Transverse colon (tissue), 4 donors: ENCODE data around the gene CDC5L. TPM values are rescaled to one million over a fixed set of nuclear protein-coding genes. Genes with fewer than 3 reads are reported as not detected.
A peak's percentile ranks its signal among the peaks of the same experiment; 100 is the strongest.
"Not testable (repeated sequence)": the region's sequence is repeated elsewhere in the genome, so short reads cannot be mapped to it uniquely, and the experiment has no call there.

ENCODE experiments used
- DNase-seq: peaks from one replicate; pipeline ENCODE4 v3.0.0-alpha.2; 2019
- H3K27ac ChIP-seq, 4 donors: fragments of 200-600 bp; sonication (generic); 2 replicates each; pipeline ENCODE4 v1.5.1; 2016 to 2018; ENCODE audit warnings: inconsistent platforms in 4 of 4
- H3K27me3 ChIP-seq: fragments of 200-600 bp; sonication (generic); 2 replicates; pipeline ENCODE4 v1.5.1; 2017; ENCODE audit warnings: inconsistent platforms
- H3K36me3 ChIP-seq, 4 donors: fragments of 200-600 bp; sonication (generic); 2 replicates each; pipeline ENCODE4 v1.5.1; 2017 to 2019; ENCODE audit warnings: inconsistent platforms in 4 of 4
- H3K4me1 ChIP-seq, 4 donors: fragments of 200-600 bp; sonication (generic); 2 replicates each; pipeline ENCODE4 v1.5.1; 2017 to 2020; ENCODE audit warnings: inconsistent platforms in 4 of 4
- H3K4me3 ChIP-seq, 4 donors: fragments of 200-600 bp; sonication (generic); 1 replicate in 1 of 4; 2 replicates in 3 of 4; pipeline versions ENCODE4 v1.5.1 to v1.6.1; 2017 to 2019; ENCODE audit warnings: inconsistent platforms in 4 of 4
- H3K9me3 ChIP-seq, 2 donors: fragments of 200-600 bp; sonication (generic); 2 replicates each; pipeline ENCODE4 v1.5.1; 2017 to 2019; ENCODE audit warnings: inconsistent platforms in 2 of 2
- CTCF ChIP-seq, 5 experiments: fragments of 200-600 bp in 3 of 5; fragments of 450-650 bp in 2 of 5; sonication (generic) in 3 of 5; IDR thresholded peaks; 1 replicate in 2 of 5; 2 replicates in 3 of 5; pipeline ENCODE4 v1.5.1; 2016 to 2017; ENCODE audit warnings: antibody characterized with exemption in 5 of 5, inconsistent platforms in 3 of 5, mild to moderate bottlenecking in 2 of 5, moderate library complexity in 1 of 5
- EP300 ChIP-seq: sonication (generic); formaldehyde crosslinking; IDR thresholded peaks from one replicate; pipeline ENCODE4 v1.6.1; 2017; ENCODE audit warnings: antibody characterized with exemption, low read depth
- POLR2A ChIP-seq: fragments of 450-650 bp; IDR thresholded peaks from one replicate; pipeline ENCODE4 v1.6.1; 2016; ENCODE audit warnings: antibody characterized with exemption, mild to moderate bottlenecking, moderate library complexity
- POLR2AphosphoS5 ChIP-seq, 3 donors: sonication (generic); formaldehyde crosslinking; IDR thresholded peaks; one replicate each; pipeline ENCODE4 v1.6.1; 2016; ENCODE audit warnings: antibody characterized with exemption in 3 of 3
- WGBS, 2 donors: methylation state at CpG; one replicate each; pipeline ENCODE4 v1.1.5; 2018; ENCODE audit warnings: low coverage in 1 of 2; 5-methylcytosine and 5-hydroxymethylcytosine counted together
- in situ Hi-C, 4 donors: fragments of 200-750 bp; cut with MboI; loops; one replicate each; pipeline versions ENCODE4 v1.15.0 to v1.15.1; 2017; ENCODE audit warnings: low sequenced_read_pairs in 3 of 4, low pct_ligation_motif_present in 1 of 4, low pct_unique_long_range_greater_than_20kb in 1 of 4
- intact Hi-C: fragments of 100-400 bp; cut with DNase I; formaldehyde crosslinking; loops from one replicate; pipeline ENCODE4 v1.15.1; 2023; ENCODE audit warnings: low total_unique reads
- total RNA-seq, 4 donors: library from RNA; depleted of rRNA; stranded (reverse); fragments of >200 nt; gene quantifications; one replicate each; pipeline ENCODE4 v1.1.0, GENCODE V29; 2016

The CDC5L gene
- total RNA-seq, 4 donors from 2014 or later: 8.2 to 49.6 (median 15.2) TPM

- in situ Hi-C loops (loop anchor here in 2 of 4 donors (25.0 kb wide), 1 partner anchor 180 kb away; the partner anchor contains the start of gene CAPN11 (in 2 of the 2)), intact Hi-C loops (no loop called here)
- Histone ChIP-seq H3K27ac (no peak within 1 kb of the TSS), H3K4me1 (peaks cover 0 to 6% (median 0%) of the 10 kb centered on the region in 4 donors), H3K27me3 (peaks cover 55% of the 10 kb centered on the region), H3K36me3 (no peaks in the 10 kb centered on the region), H3K9me3 (no peaks in the 10 kb centered on the region), H3K4me3 (peak within 1 kb of the TSS in 1 of 4 donors; percentile 39)
- DNase-seq: no peak
- WGBS, 2 donors: 8 to 12% methylated on average over 4 to 29 of the region's 31 CpGs
- TF ChIP-seq EP300: no peak
- TF ChIP-seq CTCF (IDR thresholded peaks at IDR 0.05): no peak
- no peak for TF ChIP-seq POLR2A
- no peak for TF ChIP-seq POLR2AphosphoS5 (IDR thresholded peaks at IDR 0.05)
Observed at GRCh38 chr6:44342489-44342888, 45.0 kb upstream of the CDC5L start, which contains the start of gene SPATS1. Gene SPATS1 (plus strand): TSS chr6:44342650. CDS start chr6:44343096, 446 bp downstream.

- WGBS, 2 donors: 58 to 76% methylated on average over 4 of the region's 4 CpGs
- H3K4me3 ChIP-seq, H3K36me3 ChIP-seq, DNase-seq, H3K9me3 ChIP-seq, intact Hi-C loops, H3K4me1 ChIP-seq, H3K27ac ChIP-seq: not testable (repeated sequence)
- in situ Hi-C loops: loop anchor here in 2 of 4 donors (25.0 kb wide), 1 partner anchor 185 kb away; the partner anchor contains the start of gene CAPN11 (in 2 of the 2)
- H3K27me3 ChIP-seq: peaks cover 41% of the 10 kb centered on the region
Observed at GRCh38 chr6:44346818-44347217, 40.7 kb upstream of the CDC5L start.

GRCh38 chr6:44349904-44350649, 37.4 kb upstream of the CDC5L start:
- 73 to 86% methylated on average over 3 to 6 of the region's 6 CpGs for WGBS, 2 donors

GRCh38 chr6:44350650-44350994, 36.9 kb upstream of the CDC5L start:
- H3K4me1 ChIP-seq, H3K4me3 ChIP-seq, DNase-seq, H3K36me3 ChIP-seq, intact Hi-C loops, in situ Hi-C loops, H3K9me3 ChIP-seq, H3K27ac ChIP-seq, H3K27me3 ChIP-seq: not testable (repeated sequence)
- WGBS, 2 donors: 65 to 67% methylated on average over 4 of the region's 4 CpGs

More at GRCh38 chr6:44349904-44350649, 37.4 kb upstream of the CDC5L start:
- TF ChIP-seq CTCF (IDR thresholded peaks at IDR 0.05) (no peak), POLR2AphosphoS5 (IDR thresholded peaks at IDR 0.05) (no peak), POLR2A (no peak), EP300 (no peak)
- Histone ChIP-seq H3K4me3 (no peak overlapping the region), H3K27ac (no peak overlapping the region), H3K4me1 (peaks cover 0 to 4% (median 0%) of the 10 kb centered on the region in 4 donors), H3K27me3 (peaks cover 11% of the 10 kb centered on the region), H3K9me3 (no peaks in the 10 kb centered on the region), H3K36me3 (no peaks in the 10 kb centered on the region)
- DNase-seq: no peak
- in situ Hi-C loops (loop anchor here in 2 of 4 donors (25.0 kb wide), 1 partner anchor 188 kb away; the partner anchor contains the start of gene CAPN11 (in 2 of the 2)), intact Hi-C loops (no loop called here)

- H3K4me1 ChIP-seq: peaks cover 0 to 4% (median 0%) of the 10 kb centered on the region in 4 donors
- H3K4me3 ChIP-seq: no peak overlapping the region
- WGBS, 2 donors: 72 to 82% methylated on average over 2 to 4 of the region's 4 CpGs
- no peak for DNase-seq
- H3K27ac ChIP-seq: no peak overlapping the region
- no peaks in the 10 kb centered on the region for H3K27me3 ChIP-seq
- no peaks in the 10 kb centered on the region for H3K9me3 ChIP-seq
- intact Hi-C loops: no loop called here
- in situ Hi-C loops: no loop called here
- no peaks in the 10 kb centered on the region for H3K36me3 ChIP-seq
- TF ChIP-seq CTCF (IDR thresholded peaks at IDR 0.05): no peak
- TF ChIP-seq EP300: no peak
- TF ChIP-seq POLR2AphosphoS5 (IDR thresholded peaks at IDR 0.05): no peak
- no peak for TF ChIP-seq POLR2A
Observed at GRCh38 chr6:44352259-44352658, 35.2 kb upstream of the CDC5L start.
